Measurements from ENCODE around the gene MMP19. TPM values are rescaled to one million over a fixed set of nuclear protein-coding genes. Genes with fewer than 3 reads are reported as not detected.

The MMP19 gene
- total RNA-seq, 3 donors from 2014 or later (not counting 1 experiment from before 2014, with no cell fraction given), result 0.45 to 0.88 TPM; not detected in 1

DNA sequence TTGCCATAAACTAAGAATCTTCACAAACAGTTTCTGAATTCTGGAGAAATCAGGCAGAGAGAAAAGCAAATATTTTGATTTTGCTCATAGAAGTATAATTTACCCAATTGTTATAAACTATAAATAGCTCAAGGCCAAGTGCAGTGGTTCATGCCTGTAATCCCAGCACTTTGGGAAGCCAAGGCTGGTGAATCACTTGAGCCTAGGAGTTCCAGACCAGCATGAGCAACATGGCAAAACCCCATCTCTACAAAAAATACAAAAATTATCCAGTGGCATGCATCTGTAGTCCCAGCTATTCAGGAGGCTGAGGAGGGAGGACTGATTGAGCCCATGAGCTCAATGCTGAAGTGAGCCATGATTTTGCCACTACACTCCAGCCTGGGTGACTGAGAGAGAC lies 19.6 kb upstream of the MMP19 start:
- Histone ChIP-seq H3K27ac (ENCODE audit: low read length) (no peak overlapping the region), H3K27me3 (ENCODE audit: control insufficient read depth, insufficient read depth, low read length) (no peaks in the 10 kb centered on the region), H3K9me3 (ENCODE audit: control insufficient read depth, insufficient read depth, low read length) (peaks cover 3% of the 10 kb centered on the region), H3K4me3 (ENCODE audit: low read length) (no peak overlapping the region), H3K4me1 (ENCODE audit: control insufficient read depth, insufficient read depth, low read length) (no peaks in the 10 kb centered on the region), H3K36me3 (ENCODE audit: control insufficient read depth, insufficient read depth, low read length) (no peaks in the 10 kb centered on the region)
- Mint-ChIP-seq H3K4me3 (no peak overlapping the region), H3K36me3 (no peaks in the 10 kb centered on the region), H3K27me3 (ENCODE audit: low read depth in 2 of 2) (no peaks in the 10 kb centered on the region), H3K4me1 (no peaks in the 10 kb centered on the region), H3K27ac (no peak overlapping the region), H3K9me3 (no peaks in the 10 kb centered on the region)
- ATAC-seq (no peak), DNase-seq (no peak)
- TF ChIP-seq, protein P1, sequence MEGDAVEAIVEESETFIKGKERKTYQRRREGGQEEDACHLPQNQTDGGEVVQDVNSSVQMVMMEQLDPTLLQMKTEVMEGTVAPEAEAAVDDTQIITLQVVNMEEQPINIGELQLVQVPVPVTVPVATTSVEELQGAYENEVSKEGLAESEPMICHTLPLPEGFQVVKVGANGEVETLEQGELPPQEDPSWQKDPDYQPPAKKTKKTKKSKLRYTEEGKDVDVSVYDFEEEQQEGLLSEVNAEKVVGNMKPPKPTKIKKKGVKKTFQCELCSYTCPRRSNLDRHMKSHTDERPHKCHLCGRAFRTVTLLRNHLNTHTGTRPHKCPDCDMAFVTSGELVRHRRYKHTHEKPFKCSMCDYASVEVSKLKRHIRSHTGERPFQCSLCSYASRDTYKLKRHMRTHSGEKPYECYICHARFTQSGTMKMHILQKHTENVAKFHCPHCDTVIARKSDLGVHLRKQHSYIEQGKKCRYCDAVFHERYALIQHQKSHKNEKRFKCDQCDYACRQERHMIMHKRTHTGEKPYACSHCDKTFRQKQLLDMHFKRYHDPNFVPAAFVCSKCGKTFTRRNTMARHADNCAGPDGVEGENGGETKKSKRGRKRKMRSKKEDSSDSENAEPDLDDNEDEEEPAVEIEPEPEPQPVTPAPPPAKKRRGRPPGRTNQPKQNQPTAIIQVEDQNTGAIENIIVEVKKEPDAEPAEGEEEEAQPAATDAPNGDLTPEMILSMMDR (IDR thresholded peaks at IDR 0.05), result no peak
- intact Hi-C loops (cut with micrococcal nuclease), result no loop called here

DNA sequence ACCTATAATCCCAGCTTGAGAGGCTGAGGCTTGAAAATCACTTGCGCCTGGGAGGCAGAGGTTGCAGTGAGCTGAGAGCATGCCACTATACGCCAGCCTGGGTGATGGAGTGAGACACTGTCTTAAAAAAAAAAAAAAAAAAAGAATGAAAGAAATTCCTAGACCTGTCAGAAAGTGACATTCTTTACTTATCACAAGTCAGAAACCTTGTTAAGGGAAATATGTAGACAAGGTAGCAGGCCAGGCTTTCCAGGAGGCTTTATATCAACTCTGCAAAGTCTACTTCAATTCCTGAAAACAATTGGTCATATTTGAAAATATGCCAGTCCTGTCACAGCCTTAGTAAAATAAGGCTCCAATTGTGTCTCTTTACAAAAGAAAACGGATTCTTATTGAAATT lies 19.1 kb upstream of the MMP19 start:
- ATAC-seq, result no peak
- H3K27me3 Mint-ChIP-seq (ENCODE audit: low read depth in 2 of 2), result no peaks in the 10 kb centered on the region
- intact Hi-C loops (cut with micrococcal nuclease), result no loop called here

DNA sequence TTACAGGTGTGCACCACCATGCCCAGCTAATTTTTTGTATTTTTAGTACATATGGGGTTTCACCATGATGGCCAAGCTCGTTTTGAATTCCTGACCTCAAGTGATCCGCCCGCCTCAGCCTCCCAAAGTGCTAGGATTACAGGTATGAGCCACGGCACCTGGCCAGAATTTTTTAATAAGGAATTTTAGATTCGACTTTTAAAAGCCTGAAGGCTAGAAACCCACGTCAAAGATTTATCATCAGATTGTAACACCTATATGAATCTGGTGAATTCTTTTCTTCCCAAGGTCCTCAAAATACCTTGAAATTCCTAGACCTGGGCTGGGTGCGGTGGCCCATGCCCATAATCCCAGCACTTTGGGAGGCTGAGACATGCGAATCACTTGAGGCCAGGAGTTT lies 18.7 kb upstream of the MMP19 start:
- WGBS (ENCODE audit: insufficient coverage), result 90% methylated on average over 8 of the region's 8 CpGs
- no peaks in the 10 kb centered on the region for H3K27me3 Mint-ChIP-seq (ENCODE audit: low read depth in 2 of 2)
- H3K36me3 Mint-ChIP-seq, result no peaks in the 10 kb centered on the region
- no peak overlapping the region for H3K4me3 Mint-ChIP-seq
- H3K4me1 Mint-ChIP-seq, result no peaks in the 10 kb centered on the region
- DNase-seq, result no peak
- H3K27ac Mint-ChIP-seq, result no peak overlapping the region
- Histone ChIP-seq H3K4me1 (ENCODE audit: control insufficient read depth, insufficient read depth, low read length) (no peaks in the 10 kb centered on the region), H3K9me3 (ENCODE audit: control insufficient read depth, insufficient read depth, low read length) (peaks cover 3% of the 10 kb centered on the region), H3K27ac (ENCODE audit: low read length) (no peak overlapping the region), H3K27me3 (ENCODE audit: control insufficient read depth, insufficient read depth, low read length) (no peaks in the 10 kb centered on the region), H3K4me3 (ENCODE audit: low read length) (no peak overlapping the region), H3K36me3 (ENCODE audit: control insufficient read depth, insufficient read depth, low read length) (no peaks in the 10 kb centered on the region)
- no peak for ATAC-seq
- intact Hi-C loops (cut with micrococcal nuclease), result no loop called here
- TF ChIP-seq, protein P1 (IDR thresholded peaks at IDR 0.05), result no peak
- no peaks in the 10 kb centered on the region for H3K9me3 Mint-ChIP-seq

More for the DNA sequence above, 19.1 kb upstream of the MMP19 start:
- Mint-ChIP-seq H3K36me3 (no peaks in the 10 kb centered on the region), H3K9me3 (no peaks in the 10 kb centered on the region), H3K27ac (no peak overlapping the region), H3K4me3 (no peak overlapping the region), H3K4me1 (no peaks in the 10 kb centered on the region)
- Histone ChIP-seq H3K4me1 (ENCODE audit: control insufficient read depth, insufficient read depth, low read length) (no peaks in the 10 kb centered on the region), H3K4me3 (ENCODE audit: low read length) (no peak overlapping the region), H3K27ac (ENCODE audit: low read length) (no peak overlapping the region), H3K27me3 (ENCODE audit: control insufficient read depth, insufficient read depth, low read length) (no peaks in the 10 kb centered on the region), H3K9me3 (ENCODE audit: control insufficient read depth, insufficient read depth, low read length) (peaks cover 3% of the 10 kb centered on the region), H3K36me3 (ENCODE audit: control insufficient read depth, insufficient read depth, low read length) (no peaks in the 10 kb centered on the region)
- WGBS (ENCODE audit: insufficient coverage), result 89% methylated on average over 3 of the region's 3 CpGs
- TF ChIP-seq, protein P1 (IDR thresholded peaks at IDR 0.05), result no peak
- DNase-seq, result no peak

DNA sequence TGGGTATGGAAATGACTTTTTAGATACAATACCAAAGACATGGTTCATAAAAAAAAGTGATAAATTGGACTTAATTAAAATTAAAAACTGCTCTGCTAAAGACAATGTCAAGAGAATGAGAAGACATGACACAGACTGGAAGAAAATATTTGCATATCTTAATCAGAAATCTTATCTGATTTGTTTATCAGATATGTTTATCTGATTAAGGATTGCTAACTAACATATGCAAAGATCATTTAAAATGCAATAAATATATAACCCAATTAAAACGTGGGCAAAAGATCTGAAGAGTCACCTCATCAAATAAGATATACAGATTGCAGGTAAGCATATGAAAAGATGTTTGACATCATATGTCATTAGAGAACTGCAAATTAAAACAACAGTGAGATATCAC lies 10.0 kb upstream of the MMP19 start:
- Histone ChIP-seq H3K27ac (ENCODE audit: low read length) (no peak overlapping the region), H3K4me1 (ENCODE audit: control insufficient read depth, insufficient read depth, low read length) (no peaks in the 10 kb centered on the region), H3K36me3 (ENCODE audit: control insufficient read depth, insufficient read depth, low read length) (no peaks in the 10 kb centered on the region), H3K27me3 (ENCODE audit: control insufficient read depth, insufficient read depth, low read length) (no peaks in the 10 kb centered on the region), H3K4me3 (ENCODE audit: low read length) (no peak overlapping the region), H3K9me3 (ENCODE audit: control insufficient read depth, insufficient read depth, low read length) (no peaks in the 10 kb centered on the region)
- TF ChIP-seq, protein P1 (IDR thresholded peaks at IDR 0.05), result no peak
- DNase-seq, result no peak
- Mint-ChIP-seq H3K27me3 (ENCODE audit: low read depth in 2 of 2) (peaks cover 14 to 17% of the 10 kb centered on the region in 2 donors), H3K9me3 (no peaks in the 10 kb centered on the region), H3K36me3 (no peaks in the 10 kb centered on the region), H3K4me1 (no peaks in the 10 kb centered on the region), H3K4me3 (no peak overlapping the region), H3K27ac (no peak overlapping the region)
- intact Hi-C loops (cut with micrococcal nuclease), result no loop called here
- no peak for ATAC-seq
- WGBS (ENCODE audit: insufficient coverage), result no CpG with 5 or more reads among the region's 1 CpG

Data from natural killer cell (primary cell).